ENCODE measurements around the gene AHDC1. TPM values are rescaled to one million over a fixed set of nuclear protein-coding genes. Genes with fewer than 3 reads are reported as not detected.

AHDC1 gene
- total RNA-seq, 2 experiments from 2014 or later = 10.3 to 12.1 TPM

DNA sequence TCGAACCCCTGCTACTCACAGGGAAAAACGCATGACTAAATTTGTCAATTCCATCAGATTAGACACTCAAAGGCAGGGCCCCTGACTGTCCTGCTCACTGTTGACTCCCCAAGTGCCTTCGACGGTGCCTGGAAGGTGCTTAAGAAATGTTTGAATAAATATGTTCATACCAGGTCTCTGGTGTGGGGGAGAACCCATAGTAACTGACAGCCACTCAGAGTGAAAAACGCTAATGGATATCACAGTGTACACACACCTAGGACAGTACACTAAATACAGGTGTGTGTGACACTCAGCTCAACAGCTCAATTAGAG lies 74.3 kb downstream of the AHDC1 start:
- H3K4me1 Mint-ChIP-seq = peaks cover 39% of the 10 kb centered on the region
- no peaks in the 10 kb centered on the region for H3K27me3 Mint-ChIP-seq
- peaks cover 5% of the 10 kb centered on the region for H3K36me3 Mint-ChIP-seq (ENCODE audit: low read depth)
- no peak for ATAC-seq
- no peak overlapping the region for H3K4me3 Mint-ChIP-seq
- CTCF ChIA-PET = interaction anchor here (0.8 to 1.0 kb wide), 2 partner anchors 15 to 81 kb away, joined by 3 to 4 read pairs; no protein-coding TSS in a partner anchor
- intact Hi-C loops (cut with DNase I, micrococcal nuclease) = loop anchor here in 1 of 2 experiments (5.0 kb wide), 1 partner anchor 82 kb away; no protein-coding TSS in a partner anchor
- no peak overlapping the region for H3K27ac Mint-ChIP-seq
- POLR2A ChIA-PET = no interaction called here
- no peaks in the 10 kb centered on the region for H3K9me3 Mint-ChIP-seq (ENCODE audit: low read depth)
- no peak for DNase-seq

DNA sequence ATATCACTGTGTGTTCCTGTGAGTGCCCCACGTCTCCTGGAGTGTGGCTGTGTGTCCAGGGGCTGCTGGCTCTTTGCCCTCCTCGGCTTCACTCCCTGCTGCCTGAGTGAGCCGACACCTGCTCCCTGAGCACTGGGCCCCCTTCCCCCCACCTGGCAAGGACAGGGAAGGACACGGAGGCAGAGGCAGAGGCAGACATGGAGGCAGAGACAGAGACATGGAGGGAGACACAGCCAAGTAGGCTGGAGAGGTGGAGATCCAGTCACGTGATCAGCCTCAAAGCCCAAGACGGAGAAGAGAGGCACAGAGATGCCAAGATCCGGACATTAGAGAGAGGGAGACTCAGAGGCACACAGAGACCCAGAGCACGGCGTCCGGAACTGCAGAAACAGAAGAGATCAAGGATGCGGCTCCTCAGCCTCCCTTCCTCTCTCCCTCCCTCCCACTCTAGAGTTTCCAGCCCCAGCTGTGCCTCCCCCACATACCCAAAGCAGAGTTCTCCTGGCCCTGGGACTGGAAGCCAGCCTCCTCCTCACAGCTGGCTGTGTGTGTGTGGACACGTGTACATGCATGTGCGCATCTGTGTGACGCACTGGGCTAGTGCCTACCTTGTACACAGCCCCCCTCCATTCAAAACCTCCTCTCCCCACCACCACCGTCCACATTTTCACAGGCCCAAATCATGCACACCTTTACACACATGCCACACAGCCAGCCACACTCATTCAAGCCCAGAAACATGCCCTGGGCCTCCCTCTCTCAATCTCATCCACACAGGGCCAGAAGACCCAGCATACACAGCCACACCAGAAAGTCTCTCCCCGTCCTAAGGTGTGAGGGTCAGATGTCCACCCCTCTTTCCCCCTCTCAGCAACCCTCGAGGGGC lies 74.9 kb downstream of the AHDC1 start:
- Mint-ChIP-seq H3K4me1 (peaks cover 45% of the 10 kb centered on the region), H3K36me3 (ENCODE audit: low read depth) (peaks cover 6% of the 10 kb centered on the region), H3K9me3 (ENCODE audit: low read depth) (no peaks in the 10 kb centered on the region), H3K4me3 (peak overlapping the region; percentile 59), H3K27ac (peak overlapping the region; percentile 59), H3K27me3 (no peaks in the 10 kb centered on the region)
- POLR2A ChIA-PET = no interaction called here
- ATAC-seq (no peak), DNase-seq (no peak)
- intact Hi-C loops (cut with DNase I, micrococcal nuclease) = loop anchor here in 1 of 2 experiments (5.0 kb wide), 1 partner anchor 82 kb away; no protein-coding TSS in a partner anchor
- CTCF ChIA-PET = interaction anchor here (1.0 kb wide), 1 partner anchor 82 kb away, joined by 3 read pairs; no protein-coding TSS in a partner anchor

DNA sequence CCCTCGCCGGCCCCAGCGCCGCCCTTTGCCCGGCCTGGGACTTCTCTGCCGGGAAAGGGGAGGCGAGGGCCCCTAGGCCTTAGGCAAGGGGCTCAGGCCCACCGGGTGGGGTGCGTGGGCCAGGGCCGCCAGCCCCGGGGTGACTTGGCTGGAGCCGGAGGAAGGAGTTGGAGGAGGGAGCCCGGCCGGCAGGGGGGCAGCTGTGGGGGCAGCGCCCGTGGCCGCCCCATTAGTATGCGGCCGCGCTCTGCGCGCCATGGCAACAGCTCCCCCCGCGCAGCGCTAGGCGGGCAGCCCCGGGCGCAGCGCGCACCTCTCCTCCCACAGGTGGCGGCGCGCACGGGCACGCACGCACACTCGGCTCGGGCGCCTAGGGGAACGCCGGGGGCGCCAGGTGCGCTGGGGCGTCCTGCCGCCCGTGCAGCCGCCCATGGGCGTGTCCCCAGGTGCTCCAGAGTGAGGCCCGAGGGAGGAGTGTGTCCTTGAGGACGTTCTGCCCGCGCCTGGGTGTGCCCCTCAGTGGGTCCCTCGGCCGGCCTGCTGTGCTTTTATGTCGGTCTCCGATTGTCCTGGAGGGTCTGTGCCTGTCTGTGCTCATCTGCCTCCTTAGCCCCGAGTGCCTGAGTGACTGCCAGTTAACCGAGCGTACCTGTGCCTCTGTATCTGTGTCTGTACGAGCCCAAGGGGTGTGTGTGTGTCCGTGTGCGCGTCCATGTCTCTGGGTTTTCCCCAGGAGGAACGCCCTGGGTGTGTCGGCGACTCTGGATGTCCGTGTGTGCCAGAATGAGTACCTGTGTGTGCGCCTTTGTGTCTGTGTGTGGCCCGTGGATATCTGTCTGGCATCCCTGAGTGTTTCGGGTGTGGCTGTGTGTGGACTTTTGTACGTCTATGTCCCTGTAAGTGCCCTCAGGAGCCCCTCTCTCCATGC lies 75.8 kb downstream of the AHDC1 start:
- ATAC-seq (peak; percentile 25), DNase-seq (peak; percentile 74)
- peak overlapping the region; percentile 59 for H3K4me3 Mint-ChIP-seq
- intact Hi-C loops (cut with DNase I, micrococcal nuclease) = loop anchor here in 1 of 2 experiments (5.0 kb wide), 1 partner anchor 81 kb away; no protein-coding TSS in a partner anchor
- H3K4me1 Mint-ChIP-seq = peaks cover 51% of the 10 kb centered on the region
- ChIA-PET POLR2A (interaction anchor here (0.6 kb wide), 1 partner anchor 40 kb away, joined by 6 read pairs; no protein-coding TSS in a partner anchor), CTCF (no interaction called here)
- H3K36me3 Mint-ChIP-seq (ENCODE audit: low read depth) = peaks cover 6% of the 10 kb centered on the region
- no peaks in the 10 kb centered on the region for H3K9me3 Mint-ChIP-seq (ENCODE audit: low read depth)
- H3K27me3 Mint-ChIP-seq = no peaks in the 10 kb centered on the region
- peak overlapping the region; percentile 59 for H3K27ac Mint-ChIP-seq

DNA sequence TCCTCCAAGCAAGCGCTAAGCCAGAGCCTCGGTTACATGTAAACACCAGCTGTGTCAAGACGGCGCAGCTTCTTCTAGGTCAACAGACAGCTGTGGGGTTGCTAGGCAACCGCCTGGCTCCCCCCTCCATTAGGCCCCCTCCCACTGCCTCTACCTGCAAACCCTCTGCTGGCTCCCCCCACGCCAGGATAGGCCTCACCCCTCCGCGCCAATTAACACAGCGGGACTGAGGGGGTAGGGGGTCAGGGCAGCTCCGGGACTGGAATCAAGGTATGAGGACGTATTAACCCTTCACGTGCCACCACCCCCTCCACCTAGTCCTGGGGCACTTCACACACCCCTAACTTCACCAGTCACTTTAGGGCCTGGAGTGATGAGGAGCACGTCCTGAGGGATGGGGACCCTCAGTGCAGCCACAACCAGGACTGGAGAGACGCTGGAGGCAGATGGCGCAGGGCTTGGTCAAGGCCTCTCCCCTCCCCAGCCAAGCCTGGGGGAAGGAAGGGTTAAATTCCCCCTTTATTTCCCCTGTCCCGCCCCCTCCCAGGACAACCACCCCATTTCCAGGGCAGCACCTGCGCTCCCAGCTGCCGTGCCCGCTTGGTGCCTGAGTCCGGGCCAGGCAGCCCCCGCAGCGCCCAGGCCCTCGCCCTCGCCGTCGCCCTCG lies 76.6 kb downstream of the AHDC1 start:
- ChIA-PET POLR2A (interaction anchor here (0.6 kb wide), 1 partner anchor 39 kb away, joined by 6 read pairs; no protein-coding TSS in a partner anchor), CTCF (interaction anchor here (1.0 to 2.1 kb wide), 3 partner anchors 29 to 195 kb away, joined by 4 to 9 read pairs (median 5); no protein-coding TSS in a partner anchor)
- H3K4me3 Mint-ChIP-seq = peak overlapping the region; percentile 63
- peak; percentile 66 for DNase-seq
- H3K36me3 Mint-ChIP-seq (ENCODE audit: low read depth) = peaks cover 6% of the 10 kb centered on the region
- H3K27ac Mint-ChIP-seq = no peak overlapping the region
- ATAC-seq = no peak
- no peaks in the 10 kb centered on the region for H3K9me3 Mint-ChIP-seq (ENCODE audit: low read depth)
- intact Hi-C loops (cut with DNase I, micrococcal nuclease) = loop anchor here in 1 of 2 experiments (5.0 kb wide), 1 partner anchor 80 kb away; no protein-coding TSS in a partner anchor
- no peaks in the 10 kb centered on the region for H3K27me3 Mint-ChIP-seq
- peaks cover 52% of the 10 kb centered on the region for H3K4me1 Mint-ChIP-seq

DNA sequence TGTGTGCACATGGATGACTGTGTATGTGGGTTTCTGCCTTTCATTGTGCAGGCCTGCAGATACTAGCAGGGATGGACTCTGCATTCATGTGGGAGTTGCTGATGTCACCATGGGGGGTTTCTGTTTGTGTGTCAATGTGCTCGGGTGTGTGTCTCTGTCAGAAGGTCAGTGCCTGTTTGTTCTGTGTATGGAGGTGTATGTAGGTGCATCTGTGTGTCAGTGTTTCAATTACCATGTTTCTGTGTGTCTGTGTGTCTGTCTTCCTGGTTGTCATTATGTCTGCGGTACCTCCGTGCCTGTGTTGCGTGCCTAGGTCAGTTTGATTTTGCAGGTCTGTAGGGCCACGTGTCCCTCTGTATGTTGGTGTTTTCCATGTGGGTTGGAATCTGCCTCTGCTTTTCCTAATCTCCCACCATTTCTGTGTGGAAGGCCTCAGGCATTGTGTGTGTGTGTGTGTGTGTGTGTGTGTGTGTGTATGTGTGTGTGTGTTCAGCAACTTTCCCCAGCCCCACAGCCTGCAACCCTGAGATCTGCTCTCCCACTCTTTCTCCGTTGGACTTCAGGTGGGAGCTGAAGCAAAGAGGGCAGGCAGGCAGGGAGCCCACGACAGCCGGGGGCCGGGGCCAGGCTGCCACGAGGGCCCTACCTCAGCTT lies 77.2 kb downstream of the AHDC1 start:
- Mint-ChIP-seq H3K4me1 (peaks cover 52% of the 10 kb centered on the region), H3K36me3 (ENCODE audit: low read depth) (peaks cover 6% of the 10 kb centered on the region), H3K27me3 (no peaks in the 10 kb centered on the region), H3K4me3 (peak overlapping the region; percentile 63), H3K27ac (peak overlapping the region; percentile 81), H3K9me3 (ENCODE audit: low read depth) (no peaks in the 10 kb centered on the region)
- peak; percentile 62 for DNase-seq
- POLR2A ChIA-PET = interaction anchor here (1.2 kb wide), 1 partner anchor 110 kb away, joined by 3 read pairs; no protein-coding TSS in a partner anchor
- CTCF ChIA-PET = interaction anchor here (1.0 to 2.1 kb wide), 5 partner anchors 30 to 194 kb away, joined by 4 to 9 read pairs (median 4); no protein-coding TSS in a partner anchor
- intact Hi-C loops (cut with DNase I, micrococcal nuclease) = loop anchor here (1.0 to 5.0 kb wide), 2 partner anchors 42 to 79 kb away; no protein-coding TSS in a partner anchor
- no peak for ATAC-seq

DNA sequence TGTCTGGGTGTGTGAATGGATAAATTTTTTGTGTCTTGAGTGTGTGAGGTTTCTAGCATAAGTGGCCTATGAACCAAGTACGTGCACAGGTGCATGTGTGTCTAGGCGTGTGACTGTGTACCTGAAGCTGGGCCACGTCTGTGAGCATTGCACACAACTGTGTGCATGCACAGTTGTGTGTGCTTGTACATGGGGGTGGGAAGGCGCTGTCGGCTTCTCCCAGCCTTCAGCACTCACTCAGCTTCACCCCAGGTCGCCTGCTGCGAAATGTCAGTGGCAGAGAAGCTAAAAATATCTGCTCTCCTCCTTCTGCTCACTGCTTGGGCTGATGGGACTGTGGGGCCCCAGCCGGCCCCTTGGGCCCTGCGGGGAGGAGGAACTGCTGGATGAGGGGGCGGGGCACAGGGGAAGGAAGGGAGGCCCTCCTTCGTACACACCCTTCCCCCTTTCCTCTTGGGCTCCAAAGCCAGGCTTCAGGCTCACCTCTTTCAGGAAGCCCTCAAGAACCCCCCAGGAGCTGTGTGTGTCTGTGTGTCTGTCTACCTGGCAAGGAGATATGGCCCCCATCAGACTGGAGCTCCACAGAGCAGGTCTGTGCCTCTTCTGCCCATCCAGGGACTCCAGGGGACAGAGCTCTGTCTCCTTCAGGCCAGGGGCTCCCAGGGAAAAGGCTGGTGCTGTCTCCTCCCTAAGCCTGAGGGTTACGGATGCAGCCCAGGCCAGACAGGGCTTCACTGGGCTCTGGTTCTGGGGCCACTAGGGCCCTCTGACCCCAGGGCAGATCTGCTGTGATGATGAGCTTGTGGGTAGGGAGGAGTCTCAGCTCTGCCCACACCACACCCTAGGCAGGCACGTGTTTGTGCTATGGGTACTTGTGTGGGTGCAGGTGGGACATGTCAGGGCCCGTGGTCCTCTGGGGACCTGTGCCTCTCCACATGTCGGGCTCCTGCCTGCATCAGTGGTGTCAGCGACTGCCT lies 78.4 kb downstream of the AHDC1 start:
- POLR2A ChIA-PET = interaction anchor here (0.6 to 1.2 kb wide), 3 partner anchors 52 to 1123 kb away, joined by 3 to 4 read pairs (median 3); partner anchors contain the start of gene RNU11
- CTCF ChIA-PET = interaction anchor here (0.5 to 2.1 kb wide), 7 partner anchors 31 to 193 kb away, joined by 3 to 9 read pairs (median 4); partner anchors contain the start of gene CD164L2
- peak; percentile 53 for ATAC-seq

DNA sequence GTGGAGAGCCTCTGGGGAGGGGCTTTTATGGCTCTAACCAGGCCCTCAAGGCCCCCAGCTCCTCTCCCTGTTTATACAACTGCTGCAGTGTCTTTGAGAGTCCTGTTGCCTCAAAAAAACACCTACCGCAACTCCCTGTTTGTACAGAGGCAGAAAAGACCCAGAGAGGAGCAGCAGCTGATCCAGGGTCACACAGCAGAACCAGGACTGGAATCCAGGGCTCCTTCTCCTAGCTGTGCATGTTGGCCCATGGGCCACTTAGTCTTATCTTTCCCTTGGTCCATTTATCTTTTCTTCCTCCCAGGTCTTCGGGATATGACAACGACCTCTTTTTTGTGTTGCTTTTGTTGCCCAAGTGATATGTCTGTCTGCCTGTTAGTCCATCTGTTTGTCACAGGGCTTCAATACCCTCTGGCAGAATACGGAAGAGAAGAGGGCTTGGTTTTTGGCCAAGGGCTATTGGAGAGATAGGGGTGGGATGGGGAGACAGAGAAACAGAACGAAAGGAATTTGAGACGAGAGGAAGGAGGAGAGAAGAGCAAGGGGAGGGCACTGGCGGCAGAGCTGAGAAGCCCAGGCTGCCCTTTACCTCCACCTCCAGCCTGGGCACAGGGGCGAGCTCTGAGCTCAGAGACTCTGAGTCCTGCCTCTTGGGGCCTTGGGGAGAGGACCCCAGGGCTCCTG lies 80.5 kb downstream of the AHDC1 start:
- CTCF ChIA-PET = interaction anchor here (0.5 to 2.5 kb wide), 15 partner anchors 18 to 172 kb away, joined by 3 to 16 read pairs (median 5); no protein-coding TSS in a partner anchor
- intact Hi-C loops (cut with DNase I, micrococcal nuclease) = loop anchor here (1.0 to 5.0 kb wide), 6 partner anchors 41 to 139 kb away; partner anchors contain the start of gene AHDC1 (in 1 of the 2)
- H3K4me3 Mint-ChIP-seq = peak overlapping the region; percentile 83
- ATAC-seq (no peak), DNase-seq (peak; percentile 29)
- H3K4me1 Mint-ChIP-seq = peaks cover 68% of the 10 kb centered on the region
- no peaks in the 10 kb centered on the region for H3K9me3 Mint-ChIP-seq (ENCODE audit: low read depth)
- no peaks in the 10 kb centered on the region for H3K27me3 Mint-ChIP-seq
- POLR2A ChIA-PET = interaction anchor here (0.6 to 1.6 kb wide), 6 partner anchors 34 to 386 kb away, joined by 3 to 5 read pairs (median 3); partner anchors contain the start of gene AHDC1
- peak overlapping the region; percentile 90 for H3K27ac Mint-ChIP-seq
- peaks cover 6% of the 10 kb centered on the region for H3K36me3 Mint-ChIP-seq (ENCODE audit: low read depth)

More for the DNA sequence above, 78.4 kb downstream of the AHDC1 start:
- Mint-ChIP-seq H3K9me3 (ENCODE audit: low read depth) (no peaks in the 10 kb centered on the region), H3K4me3 (peak overlapping the region; percentile 63), H3K4me1 (peaks cover 60% of the 10 kb centered on the region), H3K27ac (peak overlapping the region; percentile 81), H3K27me3 (no peaks in the 10 kb centered on the region), H3K36me3 (ENCODE audit: low read depth) (peaks cover 6% of the 10 kb centered on the region)
- intact Hi-C loops (cut with DNase I, micrococcal nuclease) = loop anchor here (1.0 to 5.0 kb wide), 3 partner anchors 43 to 78 kb away; no protein-coding TSS in a partner anchor
- peak; percentile 87 for DNase-seq

DNA sequence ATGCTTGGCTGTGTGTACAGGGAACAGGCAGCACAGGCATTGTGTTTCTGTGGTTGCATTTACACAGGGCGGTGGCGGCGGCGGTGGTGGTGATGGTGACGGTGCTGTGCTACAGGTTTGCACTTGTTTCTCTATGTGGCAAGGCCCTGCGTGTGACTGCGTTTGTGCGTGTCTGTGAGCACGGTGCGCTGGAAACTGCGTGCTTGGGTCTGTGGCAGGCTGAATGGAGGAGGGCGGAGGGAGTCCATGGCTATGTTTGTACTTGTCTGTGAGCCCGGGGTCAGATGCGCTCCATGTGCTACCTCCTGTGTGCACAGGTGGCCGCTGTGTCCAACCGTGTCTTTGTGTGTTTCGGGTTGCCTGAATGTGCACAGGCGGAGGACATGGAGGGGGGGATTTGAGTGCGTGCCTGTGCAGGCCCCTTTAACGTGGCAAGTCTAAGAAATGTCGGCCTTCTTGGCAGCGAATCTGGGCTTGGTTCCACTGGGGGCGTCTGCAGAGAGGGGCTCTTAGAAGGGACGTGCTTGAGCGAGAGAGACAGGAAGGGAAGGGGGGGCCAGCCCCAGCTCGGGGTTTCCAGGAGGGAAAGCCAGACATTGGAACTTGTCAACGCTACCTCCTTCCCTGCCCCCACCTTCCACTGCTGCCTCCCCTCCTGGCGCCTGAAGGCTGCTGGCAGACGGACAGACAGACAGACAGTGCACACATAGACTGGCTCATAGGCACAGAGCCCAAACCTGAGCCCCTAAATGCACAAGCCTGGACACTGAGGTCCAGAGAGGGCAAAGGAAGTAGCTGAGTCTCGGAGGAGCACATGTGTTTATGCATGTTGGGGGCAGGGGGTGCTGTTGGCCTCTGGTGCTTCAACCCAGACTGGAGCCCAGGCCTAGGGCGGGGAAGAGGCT lies 81.3 kb downstream of the AHDC1 start:
- H3K27me3 Mint-ChIP-seq = no peaks in the 10 kb centered on the region
- intact Hi-C loops (cut with DNase I, micrococcal nuclease) = loop anchor here (1.0 to 5.0 kb wide), 5 partner anchors 40 to 140 kb away; partner anchors contain the start of gene AHDC1 (in 1 of the 2)
- CTCF ChIA-PET = interaction anchor here (0.8 to 2.5 kb wide), 12 partner anchors 17 to 171 kb away, joined by 3 to 16 read pairs (median 6); no protein-coding TSS in a partner anchor
- H3K4me1 Mint-ChIP-seq = peaks cover 71% of the 10 kb centered on the region
- DNase-seq (peak; percentile 88), ATAC-seq (peak; percentile 53)
- H3K27ac Mint-ChIP-seq = peak overlapping the region; percentile 90
- H3K4me3 Mint-ChIP-seq = peak overlapping the region; percentile 83
- POLR2A ChIA-PET = interaction anchor here (0.6 to 1.6 kb wide), 4 partner anchors 48 to 385 kb away, joined by 3 to 5 read pairs (median 3); partner anchors contain the start of gene AHDC1
- no peaks in the 10 kb centered on the region for H3K9me3 Mint-ChIP-seq (ENCODE audit: low read depth)
- peaks cover 6% of the 10 kb centered on the region for H3K36me3 Mint-ChIP-seq (ENCODE audit: low read depth)
